MG63 (cell line): ENCODE results near the gene SYNDIG1. TPM values are rescaled to one million over a fixed set of nuclear protein-coding genes. Genes with fewer than 3 reads are reported as not detected.

Experiments
- DNase-seq: peaks from one replicate; pipeline ENCODE4 v3.0.0-alpha.2; 2020
- H3K27me3 ChIP-seq: fragments of 250-450 bp; sonication (Bioruptor Pico); 2 replicates; pipeline ENCODE4 v1.5.1; 2020; ENCODE audit warnings: mild to moderate bottlenecking, moderate library complexity
- H3K36me3 ChIP-seq: fragments of 250-450 bp; sonication (Bioruptor Pico); 2 replicates; pipeline ENCODE4 v1.5.1; 2020; ENCODE audit warnings: mild to moderate bottlenecking, moderate library complexity
- H3K4me3 ChIP-seq: fragments of 250-450 bp; sonication (Bioruptor Pico); 2 replicates; pipeline ENCODE4 v1.5.1; 2020; ENCODE audit warnings: mild to moderate bottlenecking, moderate library complexity
- H3K9me3 ChIP-seq: fragments of 250-450 bp; sonication (Bioruptor Pico); 2 replicates; pipeline ENCODE4 v1.5.1; 2020; ENCODE audit warnings: mild to moderate bottlenecking, moderate library complexity
- total RNA-seq: library from RNA; depleted of rRNA; stranded (reverse); fragments of >200 nt; shearing (Covaris generic); gene quantifications from 2 replicates; pipeline ENCODE4 v1.2.3, GENCODE V29; 2014; ENCODE audit warnings: low replicate concordance

SYNDIG1 gene
- total RNA-seq, 1 experiment from 2014 or later, result 0.33 TPM

- Histone ChIP-seq H3K4me3 (no peak overlapping the region), H3K36me3 (no peaks in the 10 kb centered on the region), H3K27me3 (no peaks in the 10 kb centered on the region), H3K9me3 (no peaks in the 10 kb centered on the region)
- DNase-seq, result no peak
These were observed 182.5 kb downstream of the SYNDIG1 start for GRCh38 chr20:24651976-24652345.

- DNase-seq, result peak; percentile 72
- Histone ChIP-seq H3K4me3 (no peak overlapping the region), H3K36me3 (no peaks in the 10 kb centered on the region), H3K27me3 (no peaks in the 10 kb centered on the region), H3K9me3 (no peaks in the 10 kb centered on the region)
These were observed 183.9 kb downstream of the SYNDIG1 start for GRCh38 chr20:24653306-24653705.

- no peak for DNase-seq
- no peak overlapping the region for H3K4me3 ChIP-seq
- no peaks in the 10 kb centered on the region for H3K36me3 ChIP-seq
- H3K9me3 ChIP-seq, result no peaks in the 10 kb centered on the region
- no peaks in the 10 kb centered on the region for H3K27me3 ChIP-seq
These were observed 185.0 kb downstream of the SYNDIG1 start for GRCh38 chr20:24654425-24654824.

GRCh38 chr20:24656391-24656790, 187.0 kb downstream of the SYNDIG1 start:
- H3K9me3 ChIP-seq, result no peaks in the 10 kb centered on the region
- H3K36me3 ChIP-seq, result no peaks in the 10 kb centered on the region
- H3K4me3 ChIP-seq, result no peak overlapping the region
- DNase-seq, result no peak
- no peaks in the 10 kb centered on the region for H3K27me3 ChIP-seq

- Histone ChIP-seq H3K4me3 (no peak overlapping the region), H3K36me3 (no peaks in the 10 kb centered on the region), H3K9me3 (no peaks in the 10 kb centered on the region), H3K27me3 (no peaks in the 10 kb centered on the region)
- DNase-seq, result peak; percentile 72
These were observed 187.8 kb downstream of the SYNDIG1 start for GRCh38 chr20:24657196-24657595.

- no peak for DNase-seq
- H3K36me3 ChIP-seq, result no peaks in the 10 kb centered on the region
- no peaks in the 10 kb centered on the region for H3K9me3 ChIP-seq
- no peak overlapping the region for H3K4me3 ChIP-seq
- no peaks in the 10 kb centered on the region for H3K27me3 ChIP-seq
These were observed 188.6 kb downstream of the SYNDIG1 start for GRCh38 chr20:24657878-24658620.

- Histone ChIP-seq H3K36me3 (no peaks in the 10 kb centered on the region), H3K27me3 (no peaks in the 10 kb centered on the region), H3K9me3 (no peaks in the 10 kb centered on the region), H3K4me3 (no peak overlapping the region)
- no peak for DNase-seq
These were observed 189.7 kb downstream of the SYNDIG1 start for GRCh38 chr20:24658920-24659660.

GRCh38 chr20:24659835-24660234, 190.4 kb downstream of the SYNDIG1 start:
- Histone ChIP-seq H3K36me3 (no peaks in the 10 kb centered on the region), H3K9me3 (no peaks in the 10 kb centered on the region), H3K4me3 (no peak overlapping the region), H3K27me3 (no peaks in the 10 kb centered on the region)
- no peak for DNase-seq

GRCh38 chr20:24660651-24661050, 191.2 kb downstream of the SYNDIG1 start:
- H3K4me3 ChIP-seq, result no peak overlapping the region
- no peak for DNase-seq
- H3K9me3 ChIP-seq, result no peaks in the 10 kb centered on the region
- no peaks in the 10 kb centered on the region for H3K27me3 ChIP-seq
- no peaks in the 10 kb centered on the region for H3K36me3 ChIP-seq

GRCh38 chr20:24661255-24661654, 191.8 kb downstream of the SYNDIG1 start:
- DNase-seq, result no peak
- Histone ChIP-seq H3K27me3 (no peaks in the 10 kb centered on the region), H3K9me3 (no peaks in the 10 kb centered on the region), H3K4me3 (no peak overlapping the region), H3K36me3 (no peaks in the 10 kb centered on the region)

GRCh38 chr20:24662322-24662721, 192.9 kb downstream of the SYNDIG1 start:
- Histone ChIP-seq H3K27me3 (no peaks in the 10 kb centered on the region), H3K36me3 (no peaks in the 10 kb centered on the region), H3K9me3 (no peaks in the 10 kb centered on the region)

GRCh38 chr20:24662752-24663365, 193.4 kb downstream of the SYNDIG1 start:
- Histone ChIP-seq H3K36me3 (no peaks in the 10 kb centered on the region), H3K27me3 (no peaks in the 10 kb centered on the region), H3K9me3 (no peaks in the 10 kb centered on the region), H3K4me3 (no peak overlapping the region)
- no peak for DNase-seq

More at GRCh38 chr20:24662322-24662721, 192.9 kb downstream of the SYNDIG1 start:
- no peak overlapping the region for H3K4me3 ChIP-seq
- no peak for DNase-seq

- Histone ChIP-seq H3K36me3 (no peaks in the 10 kb centered on the region), H3K9me3 (no peaks in the 10 kb centered on the region), H3K4me3 (no peak overlapping the region), H3K27me3 (no peaks in the 10 kb centered on the region)
- no peak for DNase-seq
These were observed 194.1 kb downstream of the SYNDIG1 start for GRCh38 chr20:24663496-24663895.

GRCh38 chr20:24664266-24664986, 195.0 kb downstream of the SYNDIG1 start:
- Histone ChIP-seq H3K36me3 (no peaks in the 10 kb centered on the region), H3K27me3 (no peaks in the 10 kb centered on the region), H3K9me3 (no peaks in the 10 kb centered on the region), H3K4me3 (no peak overlapping the region)
- DNase-seq, result no peak

GRCh38 chr20:24665196-24665595, 195.8 kb downstream of the SYNDIG1 start:
- Histone ChIP-seq H3K36me3 (no peaks in the 10 kb centered on the region), H3K4me3 (no peak overlapping the region), H3K9me3 (no peaks in the 10 kb centered on the region), H3K27me3 (no peaks in the 10 kb centered on the region)
- no peak for DNase-seq

- H3K4me3 ChIP-seq, result no peak overlapping the region
- H3K9me3 ChIP-seq, result no peaks in the 10 kb centered on the region
- no peaks in the 10 kb centered on the region for H3K27me3 ChIP-seq
- DNase-seq, result no peak
- no peaks in the 10 kb centered on the region for H3K36me3 ChIP-seq
These were observed 196.3 kb downstream of the SYNDIG1 start for GRCh38 chr20:24665741-24666191.
